GM12891 (cell line): ENCODE data around the gene MSMP.

Experiments used
- POLR2A ChIP-seq: IDR thresholded peaks from 2 replicates; pipeline ENCODE4 v1.6.1; 2011; ENCODE audit warnings: low read depth, low read length, control low read depth
- POLR2AphosphoS5 ChIP-seq: IDR thresholded peaks from 2 replicates; pipeline ENCODE4 v1.6.1; 2011; ENCODE audit warnings: low read depth, low read length, control low read depth
- TAF1 ChIP-seq: IDR thresholded peaks from 2 replicates; pipeline ENCODE4 v1.6.1; 2011; ENCODE audit warnings: low read depth, low read length, control low read depth

GRCh38 chr9:35798658-35799374 is 44.7 kb upstream of the MSMP start:
- no peak for TF ChIP-seq POLR2AphosphoS5
- no peak for TF ChIP-seq TAF1
- TF ChIP-seq POLR2A, result no peak
